Ishikawa (cell line): Measurements from ENCODE around the gene SH2D6.

Source experiments
- CEBPB ChIP-seq: IDR thresholded peaks from 2 replicates; pipeline ENCODE4 v1.6.1; 2012
- CREB1 ChIP-seq: IDR thresholded peaks from 2 replicates; pipeline ENCODE4 v1.6.1; 2012; ENCODE audit warnings: low read depth
- EGR1 ChIP-seq: IDR thresholded peaks from 2 replicates; pipeline ENCODE4 v1.6.1; 2012
- EP300 ChIP-seq: IDR thresholded peaks from 2 replicates; pipeline ENCODE4 v1.6.1; 2012; ENCODE audit warnings: borderline replicate concordance
- FOXM1 ChIP-seq: IDR thresholded peaks from 2 replicates; pipeline ENCODE4 v1.6.1; 2012; ENCODE audit warnings: low read depth, borderline replicate concordance
- MAX ChIP-seq: IDR thresholded peaks from 2 replicates; pipeline ENCODE4 v1.6.1; 2012
- NFIC ChIP-seq: IDR thresholded peaks from 2 replicates; pipeline ENCODE4 v1.6.1; 2012
- RAD21 ChIP-seq: IDR thresholded peaks from 2 replicates; pipeline ENCODE4 v1.6.1; 2012; ENCODE audit warnings: low read depth
- REST ChIP-seq: IDR thresholded peaks from 2 replicates; pipeline ENCODE4 v1.6.1; 2012; ENCODE audit warnings: low read depth, mild to moderate bottlenecking
- TAF1 ChIP-seq: IDR thresholded peaks from 2 replicates; pipeline ENCODE4 v1.6.1; 2012; ENCODE audit warnings: low read depth, mild to moderate bottlenecking
- TCF12 ChIP-seq: IDR thresholded peaks from 2 replicates; pipeline ENCODE4 v1.6.1; 2012; ENCODE audit warnings: low read depth
- TEAD4 ChIP-seq: IDR thresholded peaks from 2 replicates; pipeline ENCODE4 v1.6.1; 2012
- USF1 ChIP-seq: IDR thresholded peaks from 2 replicates; pipeline ENCODE4 v1.6.1; 2012
- YY1 ChIP-seq: IDR thresholded peaks from 2 replicates; pipeline ENCODE4 v1.6.1; 2012; ENCODE audit warnings: low read depth
- ZBTB7A ChIP-seq: IDR thresholded peaks from 2 replicates; pipeline ENCODE4 v1.6.1; 2012; ENCODE audit warnings: low read depth

Gene SH2D6

DNA sequence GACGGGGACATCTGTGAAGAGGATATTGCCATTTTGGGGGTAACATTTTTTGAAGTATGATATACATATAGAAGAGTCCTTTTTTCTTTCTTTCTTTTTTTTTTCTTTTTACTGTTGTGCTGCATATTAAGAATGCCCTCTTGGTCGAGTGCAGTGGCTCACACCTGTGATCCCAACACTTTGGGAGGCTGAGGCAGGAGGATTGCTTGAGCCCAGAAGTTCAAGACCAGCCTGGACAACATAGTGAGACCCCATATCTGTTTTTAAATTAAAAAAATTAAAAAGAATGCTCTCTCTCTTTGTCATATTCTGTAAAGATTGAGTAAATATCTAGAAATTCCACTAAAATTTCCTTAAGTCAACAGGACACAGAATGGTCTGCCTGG lies 3.6 kb downstream of the SH2D6 start:
- TF ChIP-seq EGR1 = no peak
- TF ChIP-seq NFIC = no peak
- no peak for TF ChIP-seq TAF1
- TF ChIP-seq CREB1 = no peak
- TF ChIP-seq FOXM1 = no peak
- no peak for TF ChIP-seq EP300
- TF ChIP-seq RAD21 = no peak
- TF ChIP-seq MAX = no peak
- no peak for TF ChIP-seq ZBTB7A
- TF ChIP-seq YY1 = no peak
- TF ChIP-seq CEBPB = no peak
- TF ChIP-seq USF1 = no peak

DNA sequence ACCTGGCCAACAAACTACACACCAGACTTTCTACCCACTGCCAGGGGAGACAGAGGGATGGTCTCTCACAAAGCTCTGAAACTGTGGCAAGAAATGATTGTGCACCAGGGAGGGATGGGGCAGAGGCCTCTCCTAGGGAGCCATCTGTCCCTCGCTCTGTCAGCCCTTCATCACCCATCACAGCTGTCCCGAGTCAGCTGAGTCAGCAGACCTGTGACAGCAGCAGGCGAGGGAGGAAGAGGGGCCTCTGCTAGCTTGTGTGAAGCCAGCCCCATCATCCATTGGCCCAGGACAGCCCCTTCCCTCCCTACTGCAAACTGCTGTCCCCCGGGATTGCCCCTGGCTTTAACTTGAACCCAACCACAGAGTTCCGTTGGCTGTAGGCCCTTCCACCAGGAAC lies 5.0 kb downstream of the SH2D6 start:
- no peak for TF ChIP-seq EP300
- no peak for TF ChIP-seq YY1
- no peak for TF ChIP-seq FOXM1
- no peak for TF ChIP-seq REST
- TF ChIP-seq ZBTB7A = no peak
- no peak for TF ChIP-seq MAX
- TF ChIP-seq TAF1 = no peak
- TF ChIP-seq CREB1 = no peak
- no peak for TF ChIP-seq CEBPB
- TF ChIP-seq RAD21 = no peak
- no peak for TF ChIP-seq NFIC
- no peak for TF ChIP-seq TEAD4
- TF ChIP-seq TCF12 = no peak
- TF ChIP-seq EGR1 = no peak
- TF ChIP-seq USF1 = no peak

DNA sequence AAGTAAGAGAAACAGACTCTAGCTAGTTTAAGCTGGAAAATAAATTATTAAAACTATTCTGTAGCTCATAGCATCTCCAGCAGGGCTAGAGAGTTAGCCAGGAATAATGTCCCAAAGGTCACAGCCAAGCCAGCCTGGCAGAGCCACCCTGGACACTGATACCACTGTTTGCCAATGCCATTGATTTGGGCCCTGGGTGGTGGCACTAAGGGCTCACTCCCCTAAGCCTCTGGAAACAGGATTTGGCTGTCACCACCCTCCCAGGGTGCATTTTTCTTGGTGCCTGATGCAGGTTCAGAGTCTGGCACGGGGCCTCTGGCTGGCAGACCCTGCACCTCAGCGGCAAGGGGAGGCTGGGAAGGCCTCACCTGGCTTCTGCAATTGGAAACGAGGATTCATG lies 7.1 kb downstream of the SH2D6 start:
- no peak for TF ChIP-seq FOXM1
- no peak for TF ChIP-seq YY1
- no peak for TF ChIP-seq TEAD4
- no peak for TF ChIP-seq CEBPB
- no peak for TF ChIP-seq TCF12
- TF ChIP-seq CREB1 = no peak
- TF ChIP-seq MAX = no peak
- TF ChIP-seq ZBTB7A = no peak
- no peak for TF ChIP-seq REST
- TF ChIP-seq USF1 = no peak
- TF ChIP-seq RAD21 = no peak
- no peak for TF ChIP-seq EGR1
- TF ChIP-seq NFIC = no peak
- TF ChIP-seq TAF1 = no peak
- no peak for TF ChIP-seq EP300

GRCh38 chr2:85427300-85427835 lies 8.9 kb downstream of the SH2D6 start:
- TF ChIP-seq TCF12 (no peak), YY1 (no peak), USF1 (no peak), ZBTB7A (no peak), FOXM1 (no peak), TEAD4 (no peak), TAF1 (no peak), NFIC (no peak), EGR1 (no peak), CEBPB (no peak), REST (no peak), CREB1 (no peak), MAX (no peak), RAD21 (no peak)
